NCI-H2029 treated with DMSO at 0.1 percent for 48 hours (cell line): ENCODE results near the gene MYORG.

Experiments
- DNase-seq: peaks from one replicate; lab custom pipeline; 2025; lab: John Stamatoyannopoulos, UW

MYORG gene

DNA sequence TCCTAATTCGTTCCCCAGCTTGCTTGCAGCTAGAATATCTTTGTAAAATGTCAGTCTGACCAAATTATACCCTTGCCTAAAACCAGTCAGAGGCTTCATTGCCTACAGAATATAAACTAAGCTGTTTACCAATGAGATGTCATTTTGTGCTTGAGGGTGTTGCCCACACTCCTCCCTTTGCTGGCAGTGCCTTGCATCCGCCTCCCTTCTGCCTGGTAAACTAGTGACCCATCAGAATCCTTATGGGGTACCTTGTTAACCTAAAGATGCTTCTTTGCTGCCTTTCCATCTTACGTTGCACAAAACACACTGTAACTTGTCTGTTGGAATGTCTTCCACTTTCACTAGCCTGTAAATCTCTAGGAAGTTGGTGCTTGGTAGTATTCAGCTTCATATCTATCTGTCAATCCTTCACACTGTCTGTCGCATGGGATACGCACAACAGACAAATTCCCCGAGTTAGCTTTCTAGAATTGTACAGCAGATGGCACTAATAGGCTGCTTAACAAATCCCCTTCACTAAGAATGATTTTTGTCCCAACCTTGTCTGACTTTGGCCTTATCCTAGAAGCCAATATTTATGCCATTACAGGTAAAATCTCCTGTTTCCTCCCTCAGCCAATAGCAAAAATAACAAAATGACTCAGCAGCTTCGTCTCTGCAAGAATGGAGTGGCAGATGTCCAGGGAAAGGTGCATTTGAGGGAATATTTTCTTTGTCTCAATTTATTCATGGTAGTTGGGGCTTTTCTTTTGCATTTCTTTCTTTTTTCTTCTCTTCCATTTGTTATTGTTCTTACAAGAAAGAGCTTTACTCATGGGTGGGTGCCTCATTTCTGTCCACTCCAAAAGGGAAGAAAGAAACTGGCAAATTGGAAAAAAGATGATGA is 44.4 kb downstream of the MYORG start:
- peak; percentile 25 for DNase-seq

DNA sequence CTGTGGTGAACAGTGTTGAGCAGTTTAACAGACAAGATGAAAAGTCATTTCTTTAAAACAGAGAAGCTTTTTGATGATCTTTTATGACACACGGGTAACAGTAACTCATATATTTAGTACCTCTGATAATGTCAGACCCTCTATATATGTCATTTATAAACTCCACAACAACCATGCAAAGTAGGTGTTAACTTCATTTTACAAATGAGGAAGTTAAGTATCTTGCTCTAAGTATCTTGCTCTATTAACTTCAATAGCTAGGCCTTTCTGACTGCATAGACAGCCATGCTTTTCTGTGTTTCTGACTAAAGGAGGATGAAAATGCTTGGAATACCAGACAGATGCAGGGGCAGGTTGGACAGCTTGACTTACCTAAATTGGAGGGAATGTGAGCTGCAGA is 45.5 kb downstream of the MYORG start:
- DNase-seq: no peak

DNA sequence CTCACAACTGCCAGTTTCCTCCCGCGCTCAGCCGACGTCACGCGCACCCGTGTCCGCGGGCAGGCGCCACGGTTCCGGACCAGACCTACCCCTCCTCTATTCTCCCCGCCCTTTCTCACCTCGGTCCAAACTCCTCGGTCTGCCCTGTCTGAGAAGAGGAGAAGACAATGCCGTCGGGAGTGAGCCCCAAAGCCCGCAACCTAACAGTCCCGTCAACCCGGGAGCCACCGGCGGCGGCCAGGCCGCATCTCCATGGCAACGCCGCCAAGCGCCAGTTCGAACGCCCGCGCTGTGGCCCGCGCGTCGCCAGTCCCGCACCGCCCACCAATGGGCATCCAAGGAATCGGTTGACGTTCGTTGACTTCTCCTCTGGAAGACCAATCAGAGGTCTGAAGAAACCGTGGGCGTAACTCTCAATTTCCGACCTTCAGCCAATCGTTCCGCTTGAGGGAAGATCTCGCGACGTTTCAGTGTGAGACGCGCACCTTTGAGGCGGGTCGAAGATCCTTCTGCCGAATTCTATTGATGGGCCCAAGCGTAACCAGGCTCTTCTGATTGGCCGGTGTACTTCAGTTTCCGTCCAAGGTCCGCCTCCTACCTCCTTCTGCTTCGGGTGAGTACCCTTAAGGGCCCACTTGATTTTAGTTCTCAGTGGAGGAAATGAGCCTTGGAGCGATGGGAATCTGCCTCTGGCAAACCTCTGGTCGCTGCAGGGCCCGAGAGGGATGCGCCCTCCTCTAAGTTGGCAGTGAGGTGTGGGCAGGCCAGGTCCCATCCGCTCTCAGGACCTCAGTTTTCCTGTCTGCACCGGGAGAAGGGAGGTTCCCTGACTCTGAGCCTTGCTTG is 47.5 kb downstream of the MYORG start, which contains the start of the genes KIF24 and NUDT2:
Gene KIF24 (minus strand): TSS at position 282 of the 846 bp plus-strand sequence. CDS start 17,922 bp downstream, outside the sequence.
Gene NUDT2 (plus strand): TSS at position 583 of the 846 bp plus-strand sequence. CDS start 9,471 bp downstream, outside the sequence.
- DNase-seq: peak; percentile 99

DNA sequence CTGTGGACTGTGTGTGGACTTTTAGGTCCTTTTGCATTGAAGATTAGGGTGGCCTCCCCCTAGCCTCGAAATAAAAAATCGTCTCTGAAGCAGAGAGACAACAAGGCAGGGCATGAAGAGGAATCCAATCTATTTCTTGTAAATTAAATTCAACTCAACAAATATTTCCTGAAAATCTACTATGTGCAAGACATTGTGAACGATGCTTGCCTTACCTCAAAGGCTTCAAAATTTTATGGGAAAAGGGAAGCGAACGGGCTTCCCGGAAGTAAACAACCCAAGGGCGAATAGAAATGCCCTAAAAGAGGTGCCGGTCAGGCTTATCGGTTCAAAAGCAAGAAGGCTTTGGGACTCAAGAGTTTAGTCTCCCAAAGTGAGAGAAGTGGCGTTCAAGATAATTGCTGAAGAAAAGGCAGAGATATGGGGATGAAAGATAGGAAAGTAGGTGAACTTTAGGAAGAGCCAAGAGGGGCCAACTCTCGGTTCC is 48.2 kb downstream of the MYORG start:
- peak; percentile 48 for DNase-seq

DNA sequence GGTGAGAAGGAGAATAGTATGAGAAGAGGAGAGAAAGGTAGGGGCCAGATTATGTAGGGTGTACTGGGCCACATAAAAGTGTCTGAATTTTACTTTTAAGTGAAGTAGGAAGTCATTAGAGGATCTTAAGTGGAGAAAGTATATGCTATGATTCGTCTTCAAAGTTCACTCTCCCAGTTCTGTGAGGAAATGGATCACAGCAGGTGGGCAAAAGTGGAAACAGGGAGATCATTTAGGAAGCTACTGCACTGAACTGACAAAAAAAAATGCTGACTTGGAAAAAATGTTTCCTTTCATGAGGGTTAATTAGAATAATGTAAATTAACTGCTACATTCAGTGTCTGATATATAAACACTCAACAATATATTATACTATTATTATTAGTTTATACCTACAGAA is 50.0 kb downstream of the MYORG start:
- DNase-seq: no peak

DNA sequence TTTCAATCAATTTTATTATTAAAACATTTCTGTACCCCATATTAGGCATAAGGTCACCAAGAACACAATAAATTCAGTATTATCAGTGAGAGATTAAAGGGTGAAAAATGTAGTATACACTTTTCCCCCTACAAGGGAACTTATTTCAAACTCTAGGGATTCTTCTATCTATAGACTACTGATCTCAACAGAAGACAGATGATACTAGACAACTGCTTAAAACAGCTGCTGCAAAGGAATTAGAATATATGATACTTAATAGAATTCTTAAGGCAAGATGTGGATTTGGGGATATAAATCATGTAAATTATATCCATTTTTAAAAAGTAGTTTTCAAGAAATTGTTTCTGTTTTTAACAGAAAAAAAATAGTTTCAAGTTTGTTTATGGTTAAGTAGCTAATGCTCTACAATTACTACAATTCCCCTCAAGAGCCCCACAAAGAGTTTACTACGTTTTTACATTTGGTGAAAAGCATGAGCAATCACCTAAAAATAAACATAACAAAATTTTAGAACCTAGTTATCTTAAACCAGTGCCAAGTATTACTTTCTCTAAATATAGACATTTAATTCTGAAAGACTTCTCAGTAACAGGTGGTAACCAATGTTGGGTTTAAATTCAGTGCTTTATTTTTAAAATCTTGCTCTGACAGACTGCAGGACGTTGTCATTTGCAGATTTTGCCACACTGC is 53.7 kb downstream of the MYORG start:
- no peak for DNase-seq

DNA sequence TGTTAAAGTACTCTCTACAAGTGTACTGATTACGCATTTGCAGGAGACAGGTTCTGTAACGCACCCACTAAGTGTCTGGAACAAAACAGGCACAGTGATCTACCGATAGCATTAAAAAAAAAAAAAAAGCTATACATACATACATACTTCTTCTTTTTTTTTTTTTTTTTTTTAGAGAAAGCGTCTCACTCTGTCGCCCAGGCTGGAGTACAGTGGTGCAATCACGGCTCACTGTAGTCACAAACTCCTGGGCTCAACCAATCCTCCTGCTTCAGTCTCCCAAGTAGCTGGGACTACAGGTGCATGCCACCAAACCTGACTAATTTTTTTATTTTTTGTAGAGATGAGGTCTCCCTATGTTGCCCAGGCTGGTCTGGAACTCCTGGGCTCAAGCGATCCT is 55.2 kb downstream of the MYORG start:
- DNase-seq: no peak

DNA sequence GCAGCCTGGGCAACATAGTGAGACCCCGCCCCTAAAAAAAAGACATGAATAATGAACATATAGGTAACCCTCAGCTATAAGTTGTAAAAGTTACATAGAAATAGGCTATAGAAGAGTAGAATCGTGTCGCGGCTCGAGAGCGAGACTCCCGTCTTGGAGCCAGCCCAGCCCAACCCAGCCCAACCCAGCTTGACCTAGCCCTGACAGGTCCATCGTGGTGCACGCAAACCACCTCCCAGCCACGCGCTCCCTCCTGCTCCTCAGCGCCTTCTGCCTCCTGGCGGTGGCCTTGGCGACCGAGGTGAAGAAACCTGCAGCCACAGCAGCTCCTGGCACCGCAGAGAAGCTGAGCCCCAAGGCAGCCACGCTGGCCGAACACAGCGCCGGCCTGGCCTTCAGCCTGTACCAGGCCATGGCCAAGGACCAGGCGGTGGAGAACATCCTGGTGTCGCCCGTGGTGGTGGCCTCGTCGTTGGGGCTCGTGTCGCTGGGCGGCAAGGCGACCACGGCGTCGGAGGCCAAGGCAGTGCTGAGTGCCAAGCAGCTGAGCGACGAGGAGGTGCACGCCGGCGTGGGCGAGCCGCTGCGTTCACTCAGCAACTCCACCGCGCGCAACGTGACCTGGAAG is 58.4 kb downstream of the MYORG start:
- no peak for DNase-seq

DNA sequence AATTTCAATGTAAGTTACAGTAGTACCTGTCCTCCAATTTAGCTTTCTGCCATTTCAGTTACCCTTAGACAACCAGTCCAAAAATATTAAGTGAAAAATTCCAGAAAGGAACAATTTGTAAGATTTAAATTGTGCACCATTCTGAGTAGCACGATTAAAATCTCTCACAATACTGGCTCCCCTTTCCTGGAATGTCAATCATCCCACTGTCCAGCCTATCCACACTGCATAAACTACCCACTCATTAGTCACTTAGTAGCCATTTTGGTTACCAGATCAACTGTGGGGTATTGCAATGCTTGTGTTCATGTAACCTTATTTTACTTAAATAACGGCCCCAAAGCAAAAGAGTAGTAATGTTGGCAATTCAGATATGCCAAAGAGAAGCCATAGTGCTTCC is 59.3 kb downstream of the MYORG start:
- no peak for DNase-seq
